Measurements from ENCODE around the gene RBPJ.

DNA sequence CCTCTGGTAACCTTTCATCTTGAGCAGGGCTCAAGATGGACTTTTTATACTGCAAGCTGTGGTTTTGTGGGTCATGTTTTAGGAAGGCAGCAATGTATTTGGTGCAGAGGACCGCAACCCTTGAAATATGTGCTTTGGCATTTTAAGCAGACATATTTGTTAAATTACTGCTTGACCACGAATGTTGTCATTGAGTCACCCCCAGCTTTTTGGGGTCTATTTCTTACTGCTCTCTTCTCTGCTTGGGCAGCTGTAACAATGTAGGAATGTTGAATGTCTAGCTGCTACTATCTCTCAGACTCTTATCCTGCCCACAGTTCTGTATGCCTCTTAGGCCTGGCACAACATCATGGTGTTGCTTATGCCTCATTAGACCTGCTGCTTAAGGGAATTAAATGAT is 6.0 kb downstream of the RBPJ start:
- no peak for TF ChIP-seq EZH2 (IDR thresholded peaks at IDR 0.05; ENCODE audit: low read depth)
- TF ChIP-seq, protein P1, sequence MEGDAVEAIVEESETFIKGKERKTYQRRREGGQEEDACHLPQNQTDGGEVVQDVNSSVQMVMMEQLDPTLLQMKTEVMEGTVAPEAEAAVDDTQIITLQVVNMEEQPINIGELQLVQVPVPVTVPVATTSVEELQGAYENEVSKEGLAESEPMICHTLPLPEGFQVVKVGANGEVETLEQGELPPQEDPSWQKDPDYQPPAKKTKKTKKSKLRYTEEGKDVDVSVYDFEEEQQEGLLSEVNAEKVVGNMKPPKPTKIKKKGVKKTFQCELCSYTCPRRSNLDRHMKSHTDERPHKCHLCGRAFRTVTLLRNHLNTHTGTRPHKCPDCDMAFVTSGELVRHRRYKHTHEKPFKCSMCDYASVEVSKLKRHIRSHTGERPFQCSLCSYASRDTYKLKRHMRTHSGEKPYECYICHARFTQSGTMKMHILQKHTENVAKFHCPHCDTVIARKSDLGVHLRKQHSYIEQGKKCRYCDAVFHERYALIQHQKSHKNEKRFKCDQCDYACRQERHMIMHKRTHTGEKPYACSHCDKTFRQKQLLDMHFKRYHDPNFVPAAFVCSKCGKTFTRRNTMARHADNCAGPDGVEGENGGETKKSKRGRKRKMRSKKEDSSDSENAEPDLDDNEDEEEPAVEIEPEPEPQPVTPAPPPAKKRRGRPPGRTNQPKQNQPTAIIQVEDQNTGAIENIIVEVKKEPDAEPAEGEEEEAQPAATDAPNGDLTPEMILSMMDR (conservative IDR thresholded peaks at IDR 0.05), result no peak
